H1 (cell line): Measurements from ENCODE around the gene PCDHB6.

Source experiments
- ATF3 ChIP-seq: IDR thresholded peaks from 2 replicates; pipeline ENCODE4 v1.6.1; 2011; ENCODE audit warnings: low read depth, mild to moderate bottlenecking, low read length; ENCODE audit not compliant: insufficient read depth
- CHD2 ChIP-seq: IDR thresholded peaks from 2 replicates; pipeline ENCODE4 v1.6.1; 2012; ENCODE audit warnings: low read length, improper control_type of control experiment
- GTF2F1 ChIP-seq: IDR thresholded peaks from 2 replicates; pipeline ENCODE4 v1.6.1; 2012; ENCODE audit warnings: low read depth, low read length, improper control_type of control experiment, borderline replicate concordance

DNA sequence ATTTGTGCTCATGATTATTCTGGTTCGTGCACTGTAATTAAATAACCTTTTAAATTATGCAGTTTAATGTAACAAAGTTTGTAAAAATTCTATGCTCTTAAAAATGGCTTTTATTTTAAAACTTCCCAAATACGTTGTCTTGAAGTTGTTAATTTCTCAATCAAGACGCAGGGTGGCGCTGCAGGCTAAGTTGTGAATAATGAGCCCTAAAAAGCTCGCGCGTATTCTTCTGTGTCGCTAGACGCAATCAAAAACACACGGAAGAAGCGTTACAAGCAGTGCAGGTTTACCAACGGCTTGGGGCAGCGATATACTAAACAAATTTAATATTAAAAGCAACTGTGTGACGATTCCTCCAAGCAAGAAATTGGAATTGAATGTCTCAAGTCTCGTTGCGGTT is 28.3 kb upstream of the PCDHB6 start, which contains the start of gene PCDHB4:
- no peak for TF ChIP-seq CHD2
- TF ChIP-seq GTF2F1 = no peak
- TF ChIP-seq ATF3 = no peak
